Stimulated activated effector memory CD8-positive, alpha-beta T cell treated with anti-CD3 and anti-CD28 coated beads, Interleukin-12 subunit alpha, Interleukin-12 subunit beta, amount 100 ng/mL, for 72 hours (primary cell): ENCODE measurements around the gene CRIM1.

ENCODE experiments used
- ATAC-seq: fragments of 150-1000 bp; cut with Tn5 transposase; 2 replicates; pipeline ENCODE4 v1.10.0; 2021
- DNase-seq, 2 donors: peaks; one replicate each; pipeline ENCODE4 v3.0.0; 2021 to 2022; ENCODE audit warnings: low spot score in 2 of 2
- H3K27ac Mint-ChIP-seq: one replicate; pipeline ENCODE4 v1.8.0; 2022; ENCODE audit warnings: mild to moderate bottlenecking, mixed read lengths
- H3K36me3 Mint-ChIP-seq: one replicate; pipeline ENCODE4 v1.8.0; 2022; ENCODE audit warnings: mild to moderate bottlenecking, mixed read lengths
- H3K4me1 Mint-ChIP-seq: one replicate; pipeline ENCODE4 v1.8.0; 2022; ENCODE audit warnings: mixed read lengths
- H3K4me3 Mint-ChIP-seq: one replicate; pipeline ENCODE4 v1.8.0; 2022; ENCODE audit warnings: mild to moderate bottlenecking, mixed read lengths
- H3K9me3 Mint-ChIP-seq: one replicate; pipeline ENCODE4 v1.8.0; 2022; ENCODE audit warnings: mixed read lengths

CRIM1 gene

DNA sequence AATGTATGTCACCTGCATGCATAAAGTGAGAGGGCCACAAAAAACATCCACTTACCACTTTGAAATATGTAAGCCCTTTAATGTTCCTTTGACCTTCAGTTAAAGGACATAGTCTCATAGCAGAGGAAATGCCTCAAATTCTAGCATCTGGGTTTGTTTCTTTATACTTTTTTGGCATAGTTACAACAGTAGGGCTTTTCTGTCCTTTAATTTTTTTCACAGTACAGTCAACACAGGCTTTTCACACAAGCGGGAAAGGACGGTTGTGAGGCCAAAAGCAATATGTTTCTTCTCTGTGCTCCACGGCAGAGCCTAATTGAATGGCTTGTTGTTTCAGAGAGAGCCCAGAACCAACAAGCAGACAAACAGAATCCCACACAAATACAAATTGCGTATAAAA is 57.6 kb downstream of the CRIM1 start:
- H3K4me3 Mint-ChIP-seq = no peak overlapping the region
- H3K27ac Mint-ChIP-seq = no peak overlapping the region
- DNase-seq (no peak), ATAC-seq (no peak)
- no peaks in the 10 kb centered on the region for H3K9me3 Mint-ChIP-seq
- no peaks in the 10 kb centered on the region for H3K36me3 Mint-ChIP-seq
- H3K4me1 Mint-ChIP-seq = peaks cover 15% of the 10 kb centered on the region

DNA sequence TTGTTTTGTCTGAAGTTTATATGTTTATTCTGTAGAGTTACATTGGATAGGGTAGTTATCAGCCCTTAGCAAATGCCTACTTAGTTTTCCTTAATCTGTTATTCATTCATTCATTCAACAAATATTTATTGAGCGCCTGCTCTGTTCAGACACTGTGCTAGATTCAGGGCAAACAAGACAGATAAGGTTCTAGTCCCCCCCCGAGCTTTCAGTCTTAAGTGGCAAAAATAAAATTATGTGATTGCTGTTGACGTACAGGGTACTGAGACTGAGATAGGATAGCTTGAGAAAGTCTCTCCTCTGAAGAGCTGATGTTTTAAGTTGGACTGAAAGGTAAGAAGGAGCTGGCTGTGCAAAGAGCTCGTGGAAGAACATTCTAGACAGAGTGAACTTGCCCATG is 58.7 kb downstream of the CRIM1 start:
- H3K4me1 Mint-ChIP-seq = peaks cover 23% of the 10 kb centered on the region
- H3K27ac Mint-ChIP-seq = no peak overlapping the region
- DNase-seq = no peak
- no peaks in the 10 kb centered on the region for H3K9me3 Mint-ChIP-seq
- no peaks in the 10 kb centered on the region for H3K36me3 Mint-ChIP-seq
- no peak overlapping the region for H3K4me3 Mint-ChIP-seq
- ATAC-seq = no peak

DNA sequence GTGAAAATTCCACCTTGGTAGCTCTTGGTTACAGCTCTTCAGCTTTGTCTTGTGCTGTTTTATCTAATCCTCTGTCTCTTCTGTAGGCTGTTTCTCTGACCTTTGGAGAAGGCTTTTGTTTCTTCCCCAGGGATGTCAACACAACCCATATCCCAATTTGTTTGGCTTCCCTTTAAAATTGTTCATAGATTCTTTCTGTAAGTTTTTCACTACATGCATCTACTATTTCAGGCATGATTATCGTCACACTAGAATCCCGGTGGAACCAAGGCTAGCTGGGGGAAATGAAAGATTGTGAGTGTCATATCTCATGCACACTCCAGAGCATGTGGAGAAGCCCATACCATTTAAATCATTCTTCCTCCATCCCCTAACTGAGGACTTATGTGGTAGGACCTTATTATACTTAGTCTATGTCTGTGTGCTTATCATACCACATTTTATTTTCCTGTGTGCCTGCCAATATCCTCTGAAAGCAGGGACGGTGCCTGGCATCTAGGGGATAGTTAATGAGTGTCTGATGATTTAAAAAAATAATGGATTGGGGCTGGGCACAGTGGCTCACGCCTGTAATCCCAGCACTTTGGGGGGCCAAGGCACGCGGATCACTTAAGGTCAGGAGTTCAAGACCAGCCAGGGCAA is 59.9 kb downstream of the CRIM1 start:
- H3K27ac Mint-ChIP-seq = no peak overlapping the region
- ATAC-seq (no peak), DNase-seq (no peak)
- H3K9me3 Mint-ChIP-seq = no peaks in the 10 kb centered on the region
- H3K4me3 Mint-ChIP-seq = no peak overlapping the region
- no peaks in the 10 kb centered on the region for H3K36me3 Mint-ChIP-seq
- H3K4me1 Mint-ChIP-seq = peaks cover 35% of the 10 kb centered on the region

DNA sequence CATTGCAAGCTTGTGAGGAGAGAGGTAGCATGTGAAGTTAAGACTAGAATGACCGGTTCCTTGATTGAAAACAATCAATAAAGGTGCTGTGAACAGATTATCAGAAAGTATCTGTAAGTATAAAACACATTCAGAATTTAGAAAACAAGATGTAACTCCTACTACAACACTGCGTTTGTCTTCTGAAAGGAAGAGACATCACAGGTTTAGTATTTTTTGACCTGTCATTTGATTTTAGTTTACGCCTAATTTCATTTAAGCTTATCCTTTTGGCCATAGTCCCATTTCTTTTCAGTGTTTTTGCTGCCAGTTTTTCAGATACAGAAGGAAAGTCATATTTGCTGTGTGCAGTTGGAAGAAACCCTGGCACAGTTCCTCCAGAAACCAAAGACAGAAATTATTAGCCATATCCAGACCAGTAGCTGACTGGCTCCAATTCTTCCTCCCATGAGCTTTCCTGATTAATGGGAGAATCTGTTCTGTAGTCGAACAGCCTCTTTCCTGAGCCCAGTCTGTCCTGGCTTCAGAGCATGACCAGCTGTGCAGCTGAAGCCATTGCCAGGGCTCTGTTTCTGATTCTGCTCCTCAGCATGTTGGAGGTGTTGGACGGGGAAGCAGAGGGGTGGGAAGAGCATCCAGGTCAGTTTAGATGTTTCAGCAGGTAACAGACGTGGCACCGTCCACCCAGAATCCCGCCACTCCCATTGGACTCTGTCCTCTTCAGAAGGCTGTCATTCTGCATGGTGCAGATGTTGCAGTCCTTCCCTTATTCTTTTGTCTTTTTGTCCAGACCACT is 61.0 kb downstream of the CRIM1 start:
- ATAC-seq = no peak
- Mint-ChIP-seq H3K36me3 (no peaks in the 10 kb centered on the region), H3K4me1 (peaks cover 37% of the 10 kb centered on the region)

DNA sequence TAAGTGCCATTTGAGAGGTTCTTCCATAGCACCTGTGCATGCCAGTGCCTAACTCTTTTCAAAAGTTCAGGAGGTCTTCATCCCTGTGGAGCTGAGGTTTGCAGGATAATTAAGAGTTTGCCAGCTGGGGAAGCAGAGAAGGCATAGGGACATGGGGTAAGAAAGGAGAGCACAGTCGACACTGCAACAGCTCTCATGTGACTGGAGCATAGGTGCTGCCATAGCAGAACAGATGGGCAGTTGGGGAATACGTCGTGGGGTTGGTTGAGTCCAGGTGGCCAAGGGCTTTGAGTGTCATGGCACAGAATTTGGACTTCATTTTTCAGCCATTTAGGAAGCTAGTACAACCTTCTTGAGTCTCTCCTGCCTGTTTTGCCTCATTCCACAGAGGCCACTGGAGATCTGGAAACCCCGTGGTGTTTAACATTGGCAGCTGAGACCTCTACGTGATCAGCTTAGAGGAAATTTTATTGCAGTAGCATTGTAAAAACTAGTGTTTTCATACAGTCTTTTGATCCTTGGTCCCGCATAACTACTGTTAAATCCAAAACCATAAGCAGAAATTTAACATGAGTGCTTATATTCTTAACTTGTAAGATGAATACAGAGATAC is 65.1 kb downstream of the CRIM1 start:
- no peak for ATAC-seq

More for the DNA sequence above, 61.0 kb downstream of the CRIM1 start:
- no peak for DNase-seq
- H3K4me3 Mint-ChIP-seq = no peak overlapping the region
- no peak overlapping the region for H3K27ac Mint-ChIP-seq
- no peaks in the 10 kb centered on the region for H3K9me3 Mint-ChIP-seq

DNA sequence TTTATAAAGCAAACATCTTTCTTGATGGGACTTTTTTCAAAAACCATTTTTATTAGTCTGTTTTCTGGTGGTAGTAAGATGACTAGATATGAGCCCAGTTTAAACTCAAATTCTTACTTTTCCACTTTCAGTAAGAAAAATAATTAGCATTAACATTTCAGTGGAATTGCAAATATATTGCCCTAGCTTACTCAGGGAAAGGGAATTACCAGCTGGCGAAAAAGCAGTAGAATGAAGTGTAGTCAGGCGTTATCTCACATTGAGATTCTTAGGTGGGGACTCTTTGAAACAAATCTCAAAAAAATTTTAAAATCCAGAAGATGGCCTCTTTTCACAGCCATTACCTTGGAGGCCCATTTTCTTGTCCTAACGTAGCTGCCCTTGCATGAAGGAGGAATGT is 65.8 kb downstream of the CRIM1 start:
- Mint-ChIP-seq H3K9me3 (no peaks in the 10 kb centered on the region), H3K4me1 (peaks cover 37% of the 10 kb centered on the region), H3K36me3 (no peaks in the 10 kb centered on the region), H3K4me3 (no peak overlapping the region), H3K27ac (no peak overlapping the region)
- ATAC-seq (no peak), DNase-seq (no peak)

More for the DNA sequence above, 65.1 kb downstream of the CRIM1 start:
- no peak for DNase-seq
- Mint-ChIP-seq H3K36me3 (no peaks in the 10 kb centered on the region), H3K27ac (no peak overlapping the region), H3K9me3 (no peaks in the 10 kb centered on the region), H3K4me1 (peaks cover 37% of the 10 kb centered on the region), H3K4me3 (no peak overlapping the region)

DNA sequence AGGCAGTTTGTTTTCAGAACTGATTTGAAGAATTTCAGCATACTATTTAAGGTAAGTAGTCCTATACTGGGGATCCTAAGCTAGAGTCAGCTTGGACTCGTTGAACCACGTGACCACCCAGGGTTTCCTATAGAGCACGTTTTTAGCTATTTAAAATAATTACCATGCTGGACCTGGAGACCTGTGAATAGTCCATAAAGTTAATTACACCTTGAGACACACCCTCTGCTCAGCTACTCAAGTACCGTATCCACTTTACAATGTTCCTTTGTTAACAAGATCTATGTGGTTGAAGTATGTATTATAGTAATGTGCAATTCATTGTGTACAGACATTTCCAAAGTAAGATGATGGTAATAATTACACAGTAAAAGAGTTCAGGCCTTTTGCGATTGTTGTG is 67.6 kb downstream of the CRIM1 start:
- no peak for ATAC-seq
- H3K4me1 Mint-ChIP-seq = peaks cover 23% of the 10 kb centered on the region

DNA sequence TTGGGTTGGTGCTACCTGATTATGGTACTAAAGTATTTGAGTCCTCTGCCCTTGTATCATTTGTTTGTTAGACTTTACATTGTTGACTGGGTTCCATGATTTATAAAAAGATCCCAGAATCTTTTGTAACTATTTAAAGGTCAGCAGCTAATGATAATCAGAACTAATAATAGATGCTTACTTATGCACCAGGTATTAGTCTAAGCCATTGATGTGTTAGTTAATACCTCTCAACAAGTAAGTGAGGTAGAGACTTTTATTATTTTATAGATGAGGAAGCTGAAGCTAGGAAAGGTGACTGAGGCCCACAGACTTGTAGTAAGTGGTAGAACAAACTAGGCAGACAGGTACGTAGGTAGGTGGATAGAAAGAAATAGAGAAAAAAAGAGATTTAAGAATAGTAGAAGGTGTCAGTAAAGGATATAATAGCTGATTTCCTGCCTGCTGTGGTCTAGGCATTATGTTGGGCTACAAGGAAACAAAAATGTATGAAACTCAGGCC is 68.1 kb downstream of the CRIM1 start:
- Mint-ChIP-seq H3K36me3 (no peaks in the 10 kb centered on the region), H3K9me3 (no peaks in the 10 kb centered on the region), H3K4me3 (no peak overlapping the region), H3K27ac (no peak overlapping the region), H3K4me1 (peaks cover 19% of the 10 kb centered on the region)
- DNase-seq (no peak), ATAC-seq (no peak)

More for the DNA sequence above, 67.6 kb downstream of the CRIM1 start:
- Mint-ChIP-seq H3K9me3 (no peaks in the 10 kb centered on the region), H3K27ac (no peak overlapping the region), H3K36me3 (no peaks in the 10 kb centered on the region), H3K4me3 (no peak overlapping the region)
- no peak for DNase-seq

DNA sequence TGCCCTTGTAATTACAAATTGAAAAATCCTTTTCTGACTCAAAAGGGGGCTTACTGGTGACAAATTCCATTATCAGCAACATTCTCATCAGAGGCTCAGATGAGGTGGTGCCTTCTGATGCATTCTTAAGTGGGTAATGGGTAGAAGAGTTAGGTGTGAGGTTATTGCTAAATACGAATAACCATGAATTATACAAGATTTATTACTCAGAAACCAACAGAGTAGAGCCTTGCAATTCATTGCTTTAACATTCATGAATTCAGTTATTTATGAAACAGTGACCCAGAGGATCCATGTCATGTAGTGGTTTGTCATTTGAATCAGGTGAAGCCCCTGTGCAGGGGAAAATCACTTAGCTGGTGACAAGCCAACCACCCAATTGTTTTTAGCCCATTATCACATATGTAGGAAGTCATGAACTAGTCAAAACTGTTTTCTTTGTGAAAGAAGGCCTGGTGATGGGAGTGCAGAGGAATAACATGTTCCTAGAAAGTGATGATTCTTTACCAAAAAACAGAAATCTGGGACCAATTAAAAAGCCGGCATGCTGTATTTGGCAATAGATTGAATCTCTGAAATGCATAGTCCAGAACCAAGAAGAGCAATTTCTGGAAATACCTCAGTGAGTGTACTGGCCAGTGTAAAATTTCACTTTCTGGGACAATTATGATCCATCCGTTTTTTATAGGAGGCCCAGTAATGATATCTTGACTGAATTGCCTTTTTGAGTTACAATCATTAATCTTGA is 70.2 kb downstream of the CRIM1 start:
- Mint-ChIP-seq H3K36me3 (no peaks in the 10 kb centered on the region), H3K9me3 (no peaks in the 10 kb centered on the region), H3K27ac (no peak overlapping the region), H3K4me1 (no peaks in the 10 kb centered on the region), H3K4me3 (no peak overlapping the region)
- DNase-seq (no peak), ATAC-seq (no peak)

DNA sequence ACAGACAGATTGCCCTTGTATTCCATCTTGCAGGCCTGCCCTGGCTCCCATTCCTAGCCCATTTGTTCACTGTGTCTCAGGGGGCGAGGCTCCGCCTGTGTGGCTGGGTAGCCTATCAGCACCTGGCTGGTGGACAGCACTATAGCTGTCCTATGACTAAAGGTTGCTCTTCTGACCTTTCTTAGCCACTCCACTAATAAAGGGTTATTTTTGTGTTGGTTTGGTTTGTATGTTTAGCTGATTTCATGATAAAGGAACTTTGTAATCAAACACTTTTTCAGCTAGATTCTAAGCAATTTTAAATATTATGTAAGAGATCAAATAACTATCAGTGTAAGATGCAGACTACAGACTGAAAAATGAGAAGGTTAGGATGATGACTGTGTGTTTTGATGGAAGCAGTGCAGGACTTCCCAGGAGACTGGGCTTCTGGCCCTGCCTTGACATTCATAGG is 72.2 kb downstream of the CRIM1 start:
- Mint-ChIP-seq H3K4me1 (no peaks in the 10 kb centered on the region), H3K27ac (no peak overlapping the region), H3K4me3 (no peak overlapping the region), H3K9me3 (no peaks in the 10 kb centered on the region), H3K36me3 (no peaks in the 10 kb centered on the region)
- no peak for DNase-seq
- ATAC-seq = no peak

DNA sequence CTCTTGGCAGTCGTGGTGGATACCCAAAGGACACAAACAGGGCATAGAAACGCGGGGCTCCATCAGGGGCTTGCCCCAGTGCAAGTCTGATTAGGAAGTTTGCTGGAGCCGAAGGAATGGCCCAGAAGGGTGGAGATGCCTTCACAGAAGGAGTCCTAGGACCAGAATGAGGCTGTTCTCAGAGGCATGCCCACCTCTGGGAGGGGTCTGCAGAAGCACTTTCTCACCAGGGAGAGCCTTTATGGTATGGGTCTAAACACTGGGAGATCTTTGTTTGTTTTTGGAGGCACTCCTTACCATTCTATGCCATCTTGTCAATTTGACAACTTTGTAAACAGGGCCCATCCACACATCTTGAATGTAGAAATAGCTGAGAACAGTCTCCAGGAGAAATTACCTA is 75.0 kb downstream of the CRIM1 start:
- H3K4me1 Mint-ChIP-seq = no peaks in the 10 kb centered on the region
- H3K4me3 Mint-ChIP-seq = no peak overlapping the region
- no peaks in the 10 kb centered on the region for H3K9me3 Mint-ChIP-seq
- no peak overlapping the region for H3K27ac Mint-ChIP-seq
- DNase-seq (no peak), ATAC-seq (no peak)
- no peaks in the 10 kb centered on the region for H3K36me3 Mint-ChIP-seq

DNA sequence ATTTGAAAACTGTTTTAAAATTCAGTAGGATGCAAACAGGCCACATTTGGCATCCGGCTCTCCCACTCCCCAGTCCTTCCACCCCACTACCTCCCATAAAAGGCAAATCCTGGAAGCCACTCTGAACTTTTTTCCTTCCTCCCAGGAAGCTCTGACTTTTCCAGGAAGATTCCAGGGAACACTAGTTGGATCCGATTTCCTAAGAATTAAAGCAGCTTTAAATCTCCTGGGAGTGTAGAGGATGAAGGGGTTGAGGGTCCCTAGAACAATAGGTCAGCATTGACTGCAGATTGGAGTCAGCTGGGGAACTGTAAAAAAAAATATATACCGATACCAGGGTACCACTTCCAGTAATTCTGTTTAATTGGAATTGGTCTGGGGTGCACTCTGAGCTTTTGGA is 76.9 kb downstream of the CRIM1 start:
- ATAC-seq (no peak), DNase-seq (no peak)
- no peaks in the 10 kb centered on the region for H3K36me3 Mint-ChIP-seq
- no peaks in the 10 kb centered on the region for H3K4me1 Mint-ChIP-seq
- no peak overlapping the region for H3K4me3 Mint-ChIP-seq
- H3K9me3 Mint-ChIP-seq = no peaks in the 10 kb centered on the region
- H3K27ac Mint-ChIP-seq = no peak overlapping the region

DNA sequence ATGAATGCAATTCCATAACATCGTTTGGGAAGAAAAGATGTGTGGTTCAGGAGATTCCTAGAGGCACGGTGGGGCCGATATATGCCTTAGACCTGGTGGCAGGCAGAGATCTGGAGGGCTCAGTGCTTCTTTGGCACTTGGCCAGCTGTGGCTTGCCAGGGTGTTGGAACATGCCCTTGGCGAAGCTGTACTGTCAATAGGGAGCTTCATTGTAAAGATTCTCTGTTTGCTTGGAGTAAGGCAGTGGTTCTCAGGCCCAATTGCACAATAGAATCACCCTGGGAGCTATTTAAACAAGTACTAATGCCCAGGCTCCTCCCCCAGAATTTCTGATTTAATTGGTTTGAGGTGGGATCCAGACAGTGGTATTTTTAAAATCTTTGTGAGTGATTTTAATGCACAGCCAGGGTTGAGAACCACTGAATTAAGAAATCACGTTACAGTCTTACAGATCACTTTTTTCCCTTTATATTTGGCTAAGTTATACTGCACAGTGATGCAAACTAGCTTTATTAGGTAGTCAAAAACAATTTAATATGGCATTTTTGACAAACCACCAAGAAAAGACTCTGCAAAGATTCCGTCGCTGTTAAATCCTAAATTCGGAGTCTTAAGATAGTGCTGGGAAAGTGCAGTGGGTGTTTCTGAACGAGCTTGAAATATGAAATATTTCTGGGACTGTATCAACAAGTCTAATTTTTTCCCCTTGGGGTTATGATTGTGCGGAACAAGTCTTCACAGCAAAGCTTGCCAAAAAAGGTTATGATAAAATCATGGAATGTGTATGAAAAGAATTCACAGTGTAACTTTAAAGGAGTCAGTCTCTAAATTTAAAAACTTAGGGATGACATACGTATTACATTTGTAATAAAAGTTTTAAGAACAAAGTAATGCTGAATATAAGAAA is 78.0 kb downstream of the CRIM1 start:
- no peaks in the 10 kb centered on the region for H3K4me1 Mint-ChIP-seq
- no peak for ATAC-seq
- DNase-seq = no peak
- H3K4me3 Mint-ChIP-seq = no peak overlapping the region
- no peaks in the 10 kb centered on the region for H3K36me3 Mint-ChIP-seq
- H3K9me3 Mint-ChIP-seq = no peaks in the 10 kb centered on the region
- no peak overlapping the region for H3K27ac Mint-ChIP-seq

DNA sequence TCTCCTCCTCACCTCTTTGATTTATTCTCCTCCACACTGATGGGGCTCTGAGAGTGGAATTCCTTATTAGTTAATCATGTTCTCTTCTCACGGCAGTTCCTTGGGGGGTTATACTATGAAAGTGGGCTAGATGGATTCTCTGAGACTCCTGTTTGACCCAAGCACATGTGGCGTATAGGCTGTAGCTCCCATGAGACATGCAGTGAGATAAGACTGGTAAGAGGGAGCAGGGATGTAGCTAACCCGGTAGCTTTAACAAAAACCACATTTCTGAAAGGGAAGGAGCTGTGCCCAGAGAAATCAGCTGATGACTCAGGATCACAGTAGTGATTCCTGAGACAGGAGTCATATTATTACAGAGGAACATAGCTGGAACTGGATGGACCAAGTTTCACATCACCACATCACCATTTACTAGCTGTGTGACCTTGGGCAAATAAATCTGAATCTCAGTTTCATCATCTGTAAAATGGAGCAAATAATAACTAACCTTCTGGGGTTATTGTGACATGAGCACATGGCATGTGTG is 82.9 kb downstream of the CRIM1 start:
- ATAC-seq = no peak
- Mint-ChIP-seq H3K4me1 (peaks cover 20% of the 10 kb centered on the region), H3K36me3 (peaks cover 23% of the 10 kb centered on the region)

More for the DNA sequence above, 82.9 kb downstream of the CRIM1 start:
- no peak for DNase-seq
- H3K4me3 Mint-ChIP-seq = no peak overlapping the region
- H3K9me3 Mint-ChIP-seq = no peaks in the 10 kb centered on the region
- no peak overlapping the region for H3K27ac Mint-ChIP-seq
